H9 (cell line): ENCODE measurements around the gene EBLN2. TPM values are rescaled to one million over a fixed set of nuclear protein-coding genes. Genes with fewer than 3 reads are reported as not detected.

ENCODE experiments used
- DNase-seq: peaks from one replicate; pipeline ENCODE4 v3.0.0-alpha.2; 2017
- H2AFZ ChIP-seq: one replicate; pipeline ENCODE4 v1.6.1; 2013; ENCODE audit warnings: mild to moderate bottlenecking, low read length, control low read depth, moderate library complexity
- H2AK5ac ChIP-seq: 2 replicates; pipeline ENCODE4 v1.6.1; 2013; ENCODE audit warnings: low read length, control low read depth, mixed read lengths; ENCODE audit not compliant: insufficient read length
- H2BK120ac ChIP-seq: one replicate; pipeline ENCODE4 v1.6.1; 2013; ENCODE audit warnings: low read depth, mild to moderate bottlenecking, low read length, control low read depth, inconsistent platforms; ENCODE audit not compliant: poor library complexity, severe bottlenecking
- H2BK12ac ChIP-seq: 2 replicates; pipeline ENCODE4 v1.6.1; 2013; ENCODE audit warnings: low read length, control low read depth, mixed read lengths, low read depth; ENCODE audit not compliant: insufficient read length
- H2BK15ac ChIP-seq: 2 replicates; pipeline ENCODE4 v1.6.1; 2013; ENCODE audit warnings: low read depth, low read length, control low read depth
- H2BK20ac ChIP-seq: one replicate; pipeline ENCODE4 v1.6.1; 2013; ENCODE audit warnings: low read depth, mild to moderate bottlenecking, low read length, control low read depth, inconsistent platforms; ENCODE audit not compliant: poor library complexity, severe bottlenecking
- H2BK5ac ChIP-seq: 2 replicates; pipeline ENCODE4 v1.6.1; 2013; ENCODE audit warnings: low read length, control low read depth, mixed read lengths; ENCODE audit not compliant: insufficient read length
- H3K14ac ChIP-seq: 2 replicates; pipeline ENCODE4 v1.6.1; 2013; ENCODE audit warnings: low read length, control low read depth; ENCODE audit not compliant: insufficient read depth
- H3K18ac ChIP-seq: 2 replicates; pipeline ENCODE4 v1.6.1; 2013; ENCODE audit warnings: low read depth, mild to moderate bottlenecking, mixed read lengths, low read length, control low read depth; ENCODE audit not compliant: insufficient read length
- H3K23ac ChIP-seq: 2 replicates; pipeline ENCODE4 v1.6.1; 2013; ENCODE audit warnings: low read length, control low read depth, mixed read lengths, low read depth; ENCODE audit not compliant: insufficient read length
- H3K23me2 ChIP-seq: 2 replicates; pipeline ENCODE4 v1.6.1; 2013; ENCODE audit warnings: low read depth, mild to moderate bottlenecking, mixed read lengths, low read length, control low read depth; ENCODE audit not compliant: insufficient read length, poor library complexity, severe bottlenecking
- H3K27ac ChIP-seq: 2 replicates; pipeline ENCODE4 v1.5.1; 2013; ENCODE audit warnings: low read length, control low read depth, mixed read lengths, low read depth; ENCODE audit not compliant: insufficient read length
- H3K27me3 ChIP-seq: 2 replicates; pipeline ENCODE4 v1.6.1; 2013; ENCODE audit warnings: low read length, control low read depth, inconsistent platforms; ENCODE audit not compliant: insufficient read depth
- H3K4ac ChIP-seq: 2 replicates; pipeline ENCODE4 v1.6.1; 2013; ENCODE audit warnings: low read depth, mild to moderate bottlenecking, control low read depth, inconsistent platforms, low read length, moderate library complexity
- H3K4me1 ChIP-seq: 2 replicates; pipeline ENCODE4 v1.6.1; 2013; ENCODE audit warnings: low read length, control low read depth, inconsistent platforms; ENCODE audit not compliant: insufficient read depth
- H3K4me2 ChIP-seq: 2 replicates; pipeline ENCODE4 v1.6.1; 2013; ENCODE audit warnings: low read length, control low read depth, mixed read lengths; ENCODE audit not compliant: insufficient read length, insufficient read depth
- H3K56ac ChIP-seq: 2 replicates; pipeline ENCODE4 v1.6.1; 2013; ENCODE audit warnings: low read depth, mild to moderate bottlenecking, mixed read lengths, low read length, control low read depth; ENCODE audit not compliant: insufficient read length
- H3K79me1 ChIP-seq: 2 replicates; pipeline ENCODE4 v1.6.1; 2013; ENCODE audit warnings: low read depth, mild to moderate bottlenecking, moderate library complexity, low read length, control low read depth, inconsistent platforms; ENCODE audit not compliant: insufficient read depth, poor library complexity, severe bottlenecking
- H3K79me2 ChIP-seq: 2 replicates; pipeline ENCODE4 v1.6.1; 2013; ENCODE audit warnings: low read length, control low read depth, inconsistent platforms; ENCODE audit not compliant: insufficient read depth
- H3K9ac ChIP-seq: 2 replicates; pipeline ENCODE4 v1.6.1; 2013; ENCODE audit warnings: low read length, control low read depth, mixed read lengths; ENCODE audit not compliant: insufficient read length; ENCODE audit errors: extremely low read depth
- H3K9me3 ChIP-seq: one replicate; pipeline ENCODE4 v1.6.1; 2013; ENCODE audit warnings: low read depth, low read length, inconsistent platforms; ENCODE audit not compliant: control insufficient read depth
- H3T11ph ChIP-seq: one replicate; pipeline ENCODE4 v1.6.1; 2013; ENCODE audit warnings: mild to moderate bottlenecking, low read length, control low read depth, inconsistent platforms
- H4K20me1 ChIP-seq: one replicate; pipeline ENCODE4 v1.6.1; 2013; ENCODE audit not compliant: control insufficient read depth, insufficient read length, insufficient read depth
- H4K5ac ChIP-seq: 2 replicates; pipeline ENCODE4 v1.6.1; 2013; ENCODE audit warnings: low read depth, mild to moderate bottlenecking, mixed read lengths, low read length, control low read depth; ENCODE audit not compliant: insufficient read length
- H4K8ac ChIP-seq: replicated peaks from 2 replicates; pipeline ENCODE4 v1.6.1; 2013; ENCODE audit warnings: low read length, control low read depth, mixed read lengths, low read depth; ENCODE audit not compliant: insufficient read length
- H4K91ac ChIP-seq: 2 replicates; pipeline ENCODE4 v1.6.1; 2013; ENCODE audit warnings: low read depth, mild to moderate bottlenecking, moderate library complexity, mixed read lengths, low read length, control low read depth; ENCODE audit not compliant: insufficient read length
- H3K27ac Mint-ChIP-seq, 3 experiments: 2 replicates in 2 of 3; 3 replicates in 1 of 3; pipeline ENCODE4 v1.8.0; 2020 to 2021; ENCODE audit warnings: mixed read lengths in 3 of 3, mild to moderate bottlenecking in 1 of 3, moderate library complexity in 1 of 3
- H3K27me3 Mint-ChIP-seq: 2 replicates; pipeline ENCODE4 v1.8.0; 2021; ENCODE audit warnings: low read depth, mild to moderate bottlenecking, moderate library complexity, mixed read lengths
- H3K36me3 Mint-ChIP-seq, 3 experiments: 2 replicates in 2 of 3; 3 replicates in 1 of 3; pipeline ENCODE4 v1.8.0; 2020 to 2021; ENCODE audit warnings: low read depth in 3 of 3, mixed read lengths in 3 of 3; ENCODE audit not compliant: insufficient read depth in 1 of 3
- H3K4me1 Mint-ChIP-seq, 2 experiments: 2 replicates each; pipeline ENCODE4 v1.8.0; 2020; ENCODE audit warnings: mixed read lengths in 2 of 2
- H3K4me3 Mint-ChIP-seq, 2 experiments: 2 replicates in 1 of 2; 3 replicates in 1 of 2; pipeline ENCODE4 v1.8.0; 2020 to 2021; ENCODE audit warnings: mild to moderate bottlenecking in 2 of 2, mixed read lengths in 2 of 2, moderate library complexity in 1 of 2
- H3K9me3 Mint-ChIP-seq, 2 experiments: 2 replicates in 1 of 2; 3 replicates in 1 of 2; pipeline ENCODE4 v1.8.0; 2020; ENCODE audit warnings: mild to moderate bottlenecking in 2 of 2, mixed read lengths in 2 of 2, moderate library complexity in 1 of 2
- total RNA-seq: library from RNA; stranded (reverse); gene quantifications from 2 replicates; pipeline ENCODE4 v1.2.1, GENCODE V29; 2021
- TF ChIP-seq, protein P1 (sequence below): fragments of 200-600 bp; sonication (generic); conservative IDR thresholded peaks from 3 replicates; pipeline ENCODE4 v1.8.0; 2021; ENCODE audit warnings: antibody characterized with exemption, mild to moderate bottlenecking

EBLN2 gene
- total RNA-seq, 1 experiment from 2014 or later = 6.1 TPM

DNA sequence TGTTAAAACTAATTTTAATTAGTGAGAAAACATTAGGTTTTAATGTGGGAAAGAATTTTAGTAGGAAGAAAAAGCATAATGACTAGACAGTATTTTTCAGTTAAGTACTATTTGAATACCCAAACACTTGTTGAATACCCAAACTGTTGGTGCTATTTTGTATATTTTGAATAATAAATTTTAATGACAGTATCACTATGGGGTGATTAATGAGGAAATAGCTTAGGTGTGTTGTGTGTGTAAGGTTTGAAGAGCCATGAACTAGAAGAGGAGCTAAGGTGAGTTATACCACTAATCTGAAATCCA, 4.7 kb upstream of the EBLN2 start:
- no peak overlapping the region for H3T11ph ChIP-seq
- H3K27ac ChIP-seq = no peak overlapping the region
- H4K5ac ChIP-seq = no peak overlapping the region
- no peaks in the 10 kb centered on the region for H3K27me3 ChIP-seq
- TF ChIP-seq, protein P1, sequence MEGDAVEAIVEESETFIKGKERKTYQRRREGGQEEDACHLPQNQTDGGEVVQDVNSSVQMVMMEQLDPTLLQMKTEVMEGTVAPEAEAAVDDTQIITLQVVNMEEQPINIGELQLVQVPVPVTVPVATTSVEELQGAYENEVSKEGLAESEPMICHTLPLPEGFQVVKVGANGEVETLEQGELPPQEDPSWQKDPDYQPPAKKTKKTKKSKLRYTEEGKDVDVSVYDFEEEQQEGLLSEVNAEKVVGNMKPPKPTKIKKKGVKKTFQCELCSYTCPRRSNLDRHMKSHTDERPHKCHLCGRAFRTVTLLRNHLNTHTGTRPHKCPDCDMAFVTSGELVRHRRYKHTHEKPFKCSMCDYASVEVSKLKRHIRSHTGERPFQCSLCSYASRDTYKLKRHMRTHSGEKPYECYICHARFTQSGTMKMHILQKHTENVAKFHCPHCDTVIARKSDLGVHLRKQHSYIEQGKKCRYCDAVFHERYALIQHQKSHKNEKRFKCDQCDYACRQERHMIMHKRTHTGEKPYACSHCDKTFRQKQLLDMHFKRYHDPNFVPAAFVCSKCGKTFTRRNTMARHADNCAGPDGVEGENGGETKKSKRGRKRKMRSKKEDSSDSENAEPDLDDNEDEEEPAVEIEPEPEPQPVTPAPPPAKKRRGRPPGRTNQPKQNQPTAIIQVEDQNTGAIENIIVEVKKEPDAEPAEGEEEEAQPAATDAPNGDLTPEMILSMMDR = no peak
- H3K9ac ChIP-seq = no peak overlapping the region
- H2AFZ ChIP-seq = no peak overlapping the region
- H3K79me2 ChIP-seq = peaks cover 3% of the 10 kb centered on the region; the same call in 1 of the 2 replicates
- no peak overlapping the region for H2AK5ac ChIP-seq
- no peak overlapping the region for H3K4me2 ChIP-seq
- H3K18ac ChIP-seq = no peak overlapping the region
- H3K79me1 ChIP-seq = peaks cover 2% of the 10 kb centered on the region
- Mint-ChIP-seq H3K27me3 (no peaks in the 10 kb centered on the region), H3K36me3 (peaks cover 9 to 25% (median 23%) of the 10 kb centered on the region in 3 experiments; a peak in 6 of 7 replicates), H3K4me1 (peaks cover 6 to 13% of the 10 kb centered on the region in 2 experiments), H3K9me3 (no peaks in the 10 kb centered on the region), H3K4me3 (no peak overlapping the region), H3K27ac (peak overlapping the region in 1 of 3 experiments; percentile 36; a peak in 3 of 7 replicates)
- H2BK15ac ChIP-seq = no peak overlapping the region
- no peak overlapping the region for H4K91ac ChIP-seq
- H3K14ac ChIP-seq = no peak overlapping the region
- no peaks in the 10 kb centered on the region for H4K20me1 ChIP-seq
- no peaks in the 10 kb centered on the region for H3K23me2 ChIP-seq
- no peak overlapping the region for H2BK20ac ChIP-seq
- H3K4ac ChIP-seq = no peak overlapping the region
- no peak overlapping the region for H2BK120ac ChIP-seq
- no peaks in the 10 kb centered on the region for H3K4me1 ChIP-seq
- no peak for DNase-seq
- H2BK5ac ChIP-seq = no peak overlapping the region
- H3K9me3 ChIP-seq = no peaks in the 10 kb centered on the region
- no peak overlapping the region for H4K8ac ChIP-seq
- no peak overlapping the region for H2BK12ac ChIP-seq
- no peak overlapping the region for H3K23ac ChIP-seq
- H3K56ac ChIP-seq = no peak overlapping the region
